Fibroblast of lung (primary cell): ENCODE data around the gene MCFD2.

Experiments
- CTCF ChIP-seq, 2 donors: IDR thresholded peaks in 1 of 2; conservative IDR thresholded peaks in 1 of 2; 1 replicate in 1 of 2; 2 replicates in 1 of 2; pipeline ENCODE4 v1.5.1; 2011 to 2012; ENCODE audit warnings: low read length in 2 of 2, control low read depth in 1 of 2, inconsistent platforms in 1 of 2, low read depth in 1 of 2, mild to moderate bottlenecking in 1 of 2
- EZH2 ChIP-seq: IDR thresholded peaks from 2 replicates; pipeline ENCODE4 v1.5.1; 2012; ENCODE audit warnings: low read length, control low read depth, mild to moderate bottlenecking; ENCODE audit errors: missing control alignments

DNA sequence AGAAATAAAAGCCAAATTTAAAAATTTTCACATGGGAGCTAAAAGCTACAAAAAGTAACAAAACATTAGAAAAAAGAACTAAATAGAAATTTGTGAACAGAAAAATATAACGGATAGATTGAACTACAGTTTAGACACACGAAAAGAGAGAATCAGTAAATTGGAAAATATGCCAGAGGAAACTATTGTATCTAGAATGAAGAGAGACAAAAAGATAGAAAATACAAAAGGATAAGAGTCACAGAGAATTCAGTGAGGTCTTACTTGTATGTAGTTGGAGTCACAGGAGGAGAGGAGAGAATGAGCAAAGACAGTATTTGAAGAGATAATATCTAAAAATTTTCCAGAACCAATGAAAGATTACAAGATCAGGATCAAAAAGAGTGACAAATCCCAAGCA is 11.3 kb upstream of the MCFD2 start:
- TF ChIP-seq CTCF (conservative IDR thresholded peaks at IDR 0.05 in 1 of 2, IDR thresholded peaks at IDR 0.05 in 1 of 2; ENCODE audit: low read depth in 1 of 2, low read length in 2 of 2) (no peak), EZH2 (no peak)
